GM11168 (cell line): ENCODE measurements around the gene LGMN.

ENCODE experiments used
- in situ Hi-C: fragments of 300-500 bp; cut with MboI; formaldehyde crosslinking; loops from one replicate; pipeline ENCODE4 v1.12.0; 2022; ENCODE audit warnings: low sequenced_read_pairs; ENCODE audit not compliant: unreplicated experiment

LGMN gene

DNA sequence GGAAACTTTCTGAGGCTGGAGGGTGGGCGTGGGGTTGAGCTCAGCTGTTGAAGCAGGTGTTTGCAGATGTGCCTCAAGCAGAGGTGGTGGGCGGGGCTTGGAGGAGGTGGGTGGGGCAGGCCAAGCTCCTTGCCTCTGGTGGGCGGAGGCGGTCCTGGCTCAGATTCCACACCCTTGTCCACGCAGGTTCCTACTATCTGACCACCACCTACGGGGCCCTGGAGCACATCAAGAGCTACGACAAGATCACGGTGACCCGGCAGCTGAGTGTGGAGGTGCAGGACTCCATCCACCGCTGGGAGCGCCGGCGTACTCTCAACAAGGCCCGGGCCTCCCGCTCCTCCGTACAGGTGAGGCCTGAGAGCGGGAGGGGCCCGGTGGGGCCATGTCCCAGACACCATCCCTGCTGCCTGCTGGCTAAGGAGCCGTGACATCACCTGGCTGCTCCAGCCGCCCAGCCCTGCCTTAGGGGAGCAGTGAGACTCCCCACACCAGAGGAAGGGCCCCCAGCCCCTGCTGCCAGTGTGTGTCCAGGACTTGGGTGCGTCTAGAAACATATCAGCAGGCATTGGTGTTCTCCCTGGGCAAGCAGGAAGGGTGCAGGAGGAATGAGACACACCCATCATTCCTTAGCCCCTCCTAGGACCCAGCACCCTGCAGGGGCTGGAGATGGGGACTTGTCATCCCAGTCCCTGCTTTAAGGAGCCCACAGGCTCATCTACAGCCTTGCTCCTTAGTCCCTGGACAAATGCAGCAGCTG lies 63.4 kb downstream of the LGMN start:
- in situ Hi-C loops: loop anchor here (25.0 kb wide), 1 partner anchor 548 kb away; no protein-coding TSS in a partner anchor

DNA sequence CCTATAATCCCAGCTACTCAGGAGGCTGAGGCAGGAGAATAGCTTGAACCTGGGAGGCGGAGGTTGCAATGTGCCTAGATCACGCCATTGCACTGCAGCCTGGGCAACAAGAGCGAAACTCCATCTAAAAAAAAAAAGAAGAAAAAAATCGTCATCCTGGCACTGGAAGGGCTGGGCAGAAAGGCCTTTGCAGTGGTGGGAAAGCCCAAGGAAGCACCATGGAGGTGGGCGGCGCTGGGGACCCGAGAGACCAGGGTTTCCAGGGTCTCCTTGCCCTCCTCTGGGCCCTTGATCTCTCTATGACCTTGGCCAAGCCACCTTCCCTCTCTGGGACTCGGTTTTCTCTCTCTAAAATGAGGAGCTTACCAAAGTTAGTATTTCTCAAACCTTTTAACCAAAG lies 65.4 kb downstream of the LGMN start:
- in situ Hi-C loops: loop anchor here (25.0 kb wide), 1 partner anchor 546 kb away; no protein-coding TSS in a partner anchor

DNA sequence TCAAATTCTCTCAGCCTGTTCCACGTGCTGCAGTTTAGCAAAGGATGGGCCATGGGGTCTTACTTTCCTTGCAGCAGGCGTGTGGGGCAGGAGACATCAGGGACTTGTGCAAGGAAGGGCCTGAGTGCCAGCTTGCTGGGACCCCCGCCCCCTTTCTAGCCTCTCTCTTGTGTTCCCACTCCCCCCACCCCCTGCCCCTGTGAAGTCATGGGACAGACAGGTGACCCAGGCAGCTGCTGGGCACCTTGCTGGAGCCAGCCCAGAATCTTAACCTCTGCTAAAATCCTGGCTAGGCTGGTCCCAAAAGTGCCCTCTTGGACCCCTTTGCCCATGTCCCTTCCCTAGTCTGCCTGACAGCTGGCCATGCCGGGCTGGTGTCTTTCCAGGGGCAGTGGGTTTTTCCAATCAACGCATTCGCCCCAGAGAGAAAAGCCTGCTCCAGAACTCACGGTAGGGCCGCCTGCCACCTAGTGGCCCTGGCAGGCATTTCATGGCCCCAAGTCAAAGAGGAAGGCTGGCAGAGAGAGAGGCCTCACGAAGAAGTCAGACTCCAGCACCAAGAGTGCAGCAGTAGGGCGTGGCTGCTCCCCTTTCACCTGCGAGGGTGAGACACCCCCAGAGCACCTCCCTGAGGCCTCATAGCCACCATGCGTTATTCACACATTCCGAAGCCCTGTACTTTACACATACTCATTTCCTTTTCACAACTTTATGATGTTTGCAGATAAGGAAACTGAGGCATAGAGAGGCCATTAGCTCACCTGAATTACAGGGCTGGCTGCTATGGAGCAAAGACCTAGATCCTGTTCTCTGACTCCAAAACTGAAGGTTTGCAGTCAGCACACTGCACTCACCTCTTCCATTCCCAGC lies 67.4 kb downstream of the LGMN start:
- in situ Hi-C loops: loop anchor here (25.0 kb wide), 1 partner anchor 544 kb away; no protein-coding TSS in a partner anchor

DNA sequence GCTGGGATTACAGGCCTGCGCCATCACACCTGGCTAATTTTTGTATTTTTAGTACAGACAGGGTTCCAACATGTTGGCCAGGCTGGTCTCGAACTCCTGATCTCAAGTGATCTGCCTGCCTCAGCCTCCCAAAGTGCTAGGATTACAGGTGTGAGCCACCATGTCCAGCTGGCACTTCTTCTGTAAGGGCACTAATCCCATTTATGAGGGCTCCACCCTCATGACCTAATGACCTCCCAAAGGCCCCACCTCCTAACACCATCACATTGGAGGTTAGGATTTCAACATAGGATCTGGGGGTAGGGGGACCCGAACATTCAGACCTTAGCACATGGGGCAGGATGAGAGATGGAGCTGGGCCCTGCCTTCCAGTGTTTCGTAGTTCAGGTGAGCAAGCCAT lies 68.1 kb downstream of the LGMN start:
- in situ Hi-C loops: loop anchor here (25.0 kb wide), 1 partner anchor 543 kb away; no protein-coding TSS in a partner anchor

DNA sequence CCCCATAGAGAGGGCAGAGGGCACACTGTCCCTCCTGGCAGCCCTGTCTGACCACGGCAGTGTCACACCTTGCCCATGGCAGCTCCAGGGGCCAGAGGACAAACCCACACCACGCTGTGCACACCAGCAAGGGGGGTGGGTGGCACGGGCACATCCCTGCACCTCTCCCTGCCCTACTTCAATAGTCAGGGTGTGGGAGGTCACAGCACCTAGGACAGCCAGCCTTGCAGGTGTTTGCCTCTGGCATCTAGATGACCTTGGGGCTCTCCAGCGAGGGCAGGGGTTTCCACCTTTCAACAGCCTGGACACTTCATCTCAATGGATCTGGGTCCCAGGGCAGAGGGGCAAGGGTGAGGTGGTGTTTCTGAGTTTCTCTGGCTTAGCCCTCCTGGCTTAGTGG lies 69.2 kb downstream of the LGMN start:
- in situ Hi-C loops: loop anchor here (25.0 kb wide), 1 partner anchor 542 kb away; no protein-coding TSS in a partner anchor

DNA sequence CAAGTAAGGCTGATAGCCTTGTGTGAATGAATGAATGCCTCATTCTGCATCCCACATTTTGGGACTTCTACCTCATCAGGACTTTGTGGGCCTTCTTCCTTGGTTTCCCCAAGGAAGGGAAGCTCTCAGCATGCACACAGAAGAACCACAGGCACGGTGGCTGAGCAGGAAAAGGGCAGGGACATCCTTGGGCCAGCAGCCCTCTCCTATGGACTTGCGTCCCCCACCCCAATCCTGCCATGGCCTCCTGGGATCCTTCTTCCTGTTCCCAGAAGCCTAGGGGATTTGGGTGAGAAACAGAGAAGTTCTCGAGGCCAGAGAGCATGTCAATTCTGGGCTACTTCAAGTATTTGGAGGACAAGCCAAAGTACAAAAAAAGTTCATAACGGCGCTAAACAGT lies 69.7 kb downstream of the LGMN start:
- in situ Hi-C loops: loop anchor here (25.0 kb wide), 1 partner anchor 541 kb away; no protein-coding TSS in a partner anchor

DNA sequence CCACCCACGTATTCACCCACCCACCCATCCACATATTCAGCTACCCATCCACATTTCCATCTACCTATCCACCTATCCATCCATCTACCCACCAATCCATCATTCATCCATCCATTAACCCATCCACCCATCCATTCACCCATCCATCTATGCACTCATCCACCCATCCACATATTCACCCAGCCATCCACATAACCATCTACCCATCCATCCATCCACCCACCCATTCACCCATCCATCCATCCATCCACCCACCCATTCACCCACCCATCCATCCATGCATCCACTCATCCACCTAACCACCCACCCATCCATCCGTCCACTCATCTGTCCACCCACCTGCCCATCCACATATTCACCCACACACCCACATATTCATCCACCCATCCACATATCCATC lies 70.5 kb downstream of the LGMN start:
- in situ Hi-C loops: loop anchor here (25.0 kb wide), 1 partner anchor 541 kb away; no protein-coding TSS in a partner anchor

DNA sequence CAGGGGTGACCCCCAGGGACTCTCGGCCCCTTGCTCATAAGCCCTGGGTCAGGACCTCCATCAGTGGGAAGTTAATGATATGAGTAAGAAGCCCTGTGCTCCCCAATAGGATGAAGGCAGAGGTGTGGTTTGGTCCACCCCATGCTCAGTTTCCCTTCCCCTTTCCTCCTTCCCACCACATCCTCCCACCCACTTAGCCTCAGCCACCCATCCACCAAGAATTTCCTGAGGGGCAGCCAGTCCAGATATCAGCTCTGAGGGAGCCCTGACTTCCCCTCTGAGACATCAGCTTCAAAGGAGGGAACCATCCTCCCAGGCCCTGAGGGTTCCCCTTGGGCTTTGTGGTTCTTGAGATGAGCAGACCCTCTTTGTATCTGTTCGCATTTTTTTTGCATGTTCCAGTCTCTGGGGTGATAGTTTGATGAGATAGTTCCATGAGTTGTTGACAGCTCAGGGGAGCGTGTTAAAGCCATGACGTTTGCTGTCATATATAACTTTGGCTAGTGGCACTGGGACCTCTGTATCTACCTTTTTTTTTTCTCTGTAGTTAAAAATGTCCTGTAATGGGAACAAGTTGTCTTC lies 71.2 kb downstream of the LGMN start:
- in situ Hi-C loops: loop anchor here (25.0 kb wide), 1 partner anchor 540 kb away; no protein-coding TSS in a partner anchor

DNA sequence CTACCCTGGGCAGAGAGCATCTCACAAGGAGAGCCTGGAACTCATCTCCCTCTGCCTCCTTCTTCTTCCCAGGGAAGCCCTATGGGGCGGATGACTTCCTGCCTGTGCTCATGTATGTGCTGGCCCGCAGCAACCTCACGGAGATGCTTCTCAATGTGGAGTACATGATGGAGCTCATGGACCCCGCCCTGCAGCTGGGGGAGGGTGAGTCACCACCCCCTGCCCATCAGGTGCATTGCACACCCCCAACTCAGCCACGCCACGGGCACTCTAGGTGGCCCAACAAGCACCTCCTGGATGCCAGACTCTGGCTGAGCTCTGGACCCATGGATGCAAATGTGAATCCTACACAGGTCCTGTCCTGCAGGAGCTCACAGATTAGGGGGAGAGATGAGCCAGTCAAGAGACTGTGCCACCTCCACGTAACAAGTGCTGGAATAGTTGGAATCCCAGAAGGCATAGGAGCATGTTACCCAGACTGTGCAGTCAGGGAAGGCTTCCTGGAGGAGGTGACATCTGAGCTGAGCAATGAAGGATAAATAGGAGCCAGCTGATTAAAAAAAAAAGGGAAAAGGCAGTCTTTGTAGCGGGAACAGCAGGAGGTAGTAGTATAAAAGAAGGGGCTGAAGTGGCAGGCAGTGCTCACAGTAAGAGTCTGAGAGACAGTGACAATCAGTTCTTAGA lies 71.9 kb downstream of the LGMN start:
- in situ Hi-C loops: loop anchor here (25.0 kb wide), 1 partner anchor 539 kb away; no protein-coding TSS in a partner anchor

DNA sequence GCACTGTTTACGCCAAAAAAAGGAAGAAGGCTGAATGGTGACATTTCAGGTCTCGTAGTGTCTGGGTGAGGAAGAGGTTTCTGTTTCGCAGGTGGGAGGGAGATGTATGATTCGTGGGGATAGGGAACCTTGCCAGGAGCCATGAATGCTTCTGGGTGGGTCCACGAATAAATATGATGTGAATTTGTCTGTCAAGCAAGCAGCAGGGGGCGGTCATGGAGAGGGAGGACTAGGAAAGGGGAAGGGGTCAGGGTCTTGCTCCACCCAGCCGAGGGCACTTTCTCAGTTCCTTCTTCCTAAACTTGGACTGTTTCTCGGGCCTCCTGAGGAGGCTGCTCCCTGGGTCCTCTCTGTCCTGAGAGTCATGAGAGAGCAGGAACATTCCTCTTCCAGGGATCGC lies 72.5 kb downstream of the LGMN start:
- in situ Hi-C loops: loop anchor here (25.0 kb wide), 1 partner anchor 539 kb away; no protein-coding TSS in a partner anchor

DNA sequence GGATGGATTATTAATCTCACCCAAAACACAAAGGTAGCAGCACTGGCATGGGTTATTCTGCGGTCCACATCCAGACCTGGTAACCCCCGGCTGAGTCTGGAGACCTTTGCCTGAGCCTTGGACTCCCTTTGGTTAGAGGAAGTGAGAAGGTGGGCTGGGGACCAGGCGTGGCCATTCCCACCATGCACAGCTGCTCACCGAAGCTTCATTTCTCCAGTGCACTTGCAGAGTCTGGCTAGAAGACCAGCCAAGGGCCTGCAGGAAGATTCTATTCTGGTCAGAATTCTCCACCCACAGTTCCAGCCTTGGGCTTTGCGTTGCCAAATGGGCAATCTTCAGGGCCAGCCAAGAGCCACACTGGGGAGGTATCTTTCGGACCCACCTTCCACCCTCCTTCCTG lies 73.0 kb downstream of the LGMN start:
- in situ Hi-C loops: loop anchor here (25.0 kb wide), 1 partner anchor 538 kb away; no protein-coding TSS in a partner anchor

DNA sequence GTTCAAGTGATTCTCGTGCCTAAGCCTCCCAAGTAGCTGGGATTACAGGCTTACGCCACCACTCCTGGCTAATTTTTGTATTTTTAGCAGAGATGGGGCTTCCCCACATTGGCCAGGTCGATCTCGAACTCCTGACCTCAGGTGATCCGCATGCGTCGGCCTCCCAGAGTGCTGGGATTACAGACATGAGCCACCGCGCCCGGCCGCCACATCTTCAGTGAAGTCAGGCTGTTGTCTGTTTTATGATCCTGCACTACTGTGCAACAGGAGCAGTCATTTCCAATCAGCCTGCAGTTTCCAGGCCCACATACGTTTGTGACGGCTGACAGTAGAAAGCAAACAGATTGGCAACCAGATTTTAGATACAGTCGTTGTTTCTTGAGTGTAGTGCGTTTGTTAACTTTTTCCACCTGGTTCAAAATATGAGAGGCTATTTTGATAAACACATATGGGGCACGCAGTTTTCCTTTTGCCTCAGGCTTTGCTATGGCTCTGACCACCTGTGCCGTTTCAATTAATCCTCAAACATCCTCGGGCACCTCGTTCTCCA lies 74.8 kb downstream of the LGMN start:
- in situ Hi-C loops: no loop called here

DNA sequence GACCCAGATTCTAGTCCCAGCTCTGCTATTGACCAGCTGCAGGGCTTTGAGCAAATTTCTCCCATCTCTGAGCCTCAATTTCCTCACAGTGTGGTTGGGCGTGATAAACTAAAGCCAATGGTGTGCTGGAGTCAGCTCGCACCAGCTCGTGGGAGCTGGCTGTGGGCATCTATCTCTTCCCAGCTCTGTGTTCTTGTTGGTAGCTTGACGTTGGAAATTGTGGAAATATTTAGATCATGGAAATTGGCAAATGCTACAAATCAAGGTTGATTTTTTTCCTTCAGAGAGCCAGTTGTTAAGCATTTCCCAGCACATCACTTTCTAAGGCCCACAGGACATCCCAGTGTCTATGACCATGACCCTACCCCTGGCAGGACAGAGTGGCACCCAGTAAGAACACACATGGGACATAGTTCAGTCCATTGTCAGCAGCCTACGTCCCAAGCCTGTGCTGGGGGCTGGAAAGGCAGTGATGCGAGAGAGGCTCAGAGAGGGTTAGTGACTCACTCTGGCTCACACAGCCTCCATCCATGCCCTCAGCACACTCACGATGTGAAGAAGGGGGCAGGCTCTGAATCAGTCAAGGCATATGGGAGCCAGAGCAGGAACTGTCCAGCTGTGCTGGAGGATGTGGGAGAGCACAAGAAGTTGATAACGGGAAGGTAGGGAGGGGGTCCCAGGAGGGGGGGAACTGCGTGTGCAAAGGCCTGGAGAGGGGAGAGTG lies 77.6 kb downstream of the LGMN start:
- in situ Hi-C loops: no loop called here

DNA sequence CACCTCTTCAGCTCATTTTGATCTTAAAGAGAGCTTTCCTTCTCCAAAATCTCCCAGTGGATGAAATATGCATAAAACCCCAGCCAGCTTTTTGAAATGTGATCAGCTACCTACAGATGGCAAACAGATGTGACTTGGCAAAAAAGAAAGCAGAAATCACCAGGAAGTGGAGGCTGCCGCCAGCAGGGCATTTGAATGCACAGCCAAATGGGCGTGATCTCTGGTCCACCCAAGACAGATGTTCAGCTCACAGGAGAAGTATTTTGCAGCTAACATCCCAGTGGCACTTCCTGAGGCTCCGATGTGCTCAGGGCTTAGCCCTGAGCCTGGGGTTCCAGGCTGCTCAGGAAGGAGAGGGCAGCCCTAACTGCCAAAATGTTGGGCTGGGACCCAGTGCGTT lies 78.3 kb downstream of the LGMN start:
- in situ Hi-C loops: no loop called here

DNA sequence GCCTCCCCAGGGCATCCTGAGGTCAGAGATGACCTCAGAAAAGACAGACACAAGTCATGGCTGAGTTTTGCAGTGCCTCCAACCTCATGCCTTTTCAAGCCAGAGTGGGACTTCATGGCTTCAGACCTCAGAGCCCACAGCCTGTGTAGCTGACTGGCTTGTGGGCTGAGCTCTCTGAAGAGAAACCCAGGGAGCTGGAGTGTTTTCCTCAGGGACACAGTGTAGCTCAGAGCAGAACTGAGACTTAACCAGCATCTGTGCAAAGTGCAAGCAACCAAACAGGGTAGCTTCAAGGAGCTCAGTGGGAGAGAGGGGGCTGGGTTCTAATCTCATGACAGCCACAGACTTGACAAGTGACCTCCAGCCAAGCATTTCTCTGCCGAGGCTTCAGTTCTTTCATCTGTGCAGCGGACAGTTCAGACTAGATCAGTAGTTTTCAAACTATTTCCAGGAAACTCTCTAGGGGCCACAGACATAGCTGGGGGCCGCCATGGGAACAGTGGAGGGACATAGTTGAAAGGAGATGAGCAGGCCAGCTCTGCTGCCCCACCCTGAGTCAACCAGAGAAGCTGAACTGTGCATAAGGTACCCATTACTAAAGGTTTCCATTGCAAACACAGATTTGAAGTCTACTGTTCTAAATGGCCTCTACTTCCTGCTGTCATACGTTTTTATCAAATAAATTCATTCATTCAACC lies 80.0 kb downstream of the LGMN start:
- in situ Hi-C loops: no loop called here

DNA sequence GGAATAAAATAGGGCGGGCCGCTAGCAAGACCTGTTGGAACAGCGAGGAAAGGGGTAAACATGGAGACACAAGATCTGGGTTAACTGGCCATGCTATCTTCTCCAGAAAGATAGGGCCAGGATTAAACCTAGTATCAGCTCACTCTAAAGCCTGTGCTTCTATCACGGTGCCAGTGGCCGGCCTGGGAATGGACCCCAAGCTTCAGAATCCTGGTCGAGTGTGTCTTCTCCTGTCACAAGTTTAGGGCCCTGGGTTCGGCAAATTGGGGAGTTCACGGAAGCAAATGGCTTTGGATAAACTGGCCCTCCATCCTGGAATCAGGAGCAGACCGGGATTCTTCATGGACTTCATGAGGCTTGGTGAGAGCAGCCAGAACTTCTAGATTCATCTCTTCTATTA lies 82.2 kb downstream of the LGMN start:
- in situ Hi-C loops: no loop called here

DNA sequence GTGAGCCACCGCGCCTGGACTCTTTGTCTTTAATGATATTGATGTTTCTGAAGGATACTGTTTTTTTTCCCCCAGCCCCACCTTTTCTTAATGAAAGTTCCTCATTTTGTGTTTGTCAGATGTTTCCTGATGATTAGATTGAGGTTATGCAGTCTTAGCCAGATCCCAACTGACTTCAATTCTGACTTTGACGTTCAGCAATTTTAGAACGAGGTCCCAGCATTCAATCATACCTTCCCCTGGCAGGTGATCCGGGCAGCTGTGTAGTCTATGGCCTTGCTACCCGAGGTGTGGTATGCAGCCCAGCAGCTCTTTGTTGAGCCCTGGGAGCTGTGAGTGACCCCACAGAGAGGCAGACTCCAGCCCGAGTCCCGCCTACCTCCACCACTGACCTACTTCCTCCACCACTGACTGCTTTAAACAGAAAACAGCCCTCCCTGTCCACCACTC lies 82.7 kb downstream of the LGMN start:
- in situ Hi-C loops: no loop called here

DNA sequence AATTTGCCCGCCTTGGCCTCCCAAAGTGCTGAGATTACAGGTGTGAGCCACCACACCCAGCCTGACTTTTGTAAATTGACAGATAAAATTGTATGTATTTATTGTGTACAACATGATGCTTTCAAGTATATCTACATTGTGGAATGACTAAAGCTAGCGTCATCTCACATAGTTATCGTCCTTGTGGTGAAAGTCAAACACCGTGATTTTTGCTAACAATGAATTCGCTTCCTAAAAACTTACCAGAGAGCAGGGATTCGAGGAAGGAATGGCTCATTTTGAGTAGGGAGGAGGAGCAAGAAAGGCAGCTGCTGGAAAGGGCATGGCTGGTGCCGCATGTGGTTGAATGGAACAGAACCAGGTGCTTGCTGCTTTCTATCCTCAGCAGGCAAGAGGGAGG lies 85.4 kb downstream of the LGMN start:
- in situ Hi-C loops: no loop called here
